Caco-2 (cell line): ENCODE measurements around the gene NAGLU. TPM values are rescaled to one million over a fixed set of nuclear protein-coding genes. Genes with fewer than 3 reads are reported as not detected.

Experiments
- BruUV-seq: library from RNA; stranded (reverse); fragments of 400-500 nt; replicated peaks from 2 replicates; lab custom pipeline; 2021; lab: Mats Ljungman, UMichigan
- CTCF ChIA-PET: fragments of 300-600 bp; sonication (Branson Sonifier 250); formaldehyde crosslinking; loops from one replicate; lab custom pipeline; 2022; ENCODE audit warnings: antibody characterized with exemption; lab: Charles Lee
- POLR2A ChIA-PET: fragments of 300-600 bp; sonication (Branson Sonifier 250); formaldehyde crosslinking; loops from one replicate; lab custom pipeline; 2022; ENCODE audit warnings: antibody characterized with exemption; lab: Charles Lee
- DNase-seq, 2 experiments: peaks; one replicate each; pipeline versions ENCODE4 v3.0.0 to v3.0.0-alpha.2; 2020 to 2022
- H3K27me3 ChIP-seq: replicated peaks from 2 replicates; pipeline ENCODE4 v1.6.0; 2011; ENCODE audit warnings: low read length; ENCODE audit not compliant: control insufficient read depth, insufficient read depth
- H3K36me3 ChIP-seq: 2 replicates; pipeline ENCODE4 v1.5.1; 2011; ENCODE audit warnings: low read length; ENCODE audit not compliant: control insufficient read depth, insufficient read depth
- H3K4me1 ChIP-seq: fragments of 250-450 bp; sonication (Bioruptor Pico); 2 replicates; pipeline ENCODE4 v1.5.1; 2020; ENCODE audit warnings: mild to moderate bottlenecking
- H3K4me3 ChIP-seq: 2 replicates; pipeline ENCODE4 v1.5.1; 2011; ENCODE audit warnings: low read depth, mild to moderate bottlenecking, control low read depth, low read length
- H3K9me3 ChIP-seq: fragments of 250-450 bp; sonication (Bioruptor Pico); 2 replicates; pipeline ENCODE4 v1.5.1; 2020; ENCODE audit warnings: mild to moderate bottlenecking, moderate library complexity
- H3K27ac Mint-ChIP-seq: one replicate; pipeline ENCODE4 v1.8.0; 2022; ENCODE audit warnings: mixed read lengths; ENCODE audit not compliant: unreplicated experiment
- H3K27me3 Mint-ChIP-seq: one replicate; pipeline ENCODE4 v1.8.0; 2022; ENCODE audit warnings: mixed read lengths; ENCODE audit not compliant: insufficient read depth, unreplicated experiment
- H3K36me3 Mint-ChIP-seq: one replicate; pipeline ENCODE4 v1.8.0; 2022; ENCODE audit warnings: mild to moderate bottlenecking, mixed read lengths; ENCODE audit not compliant: insufficient read depth, unreplicated experiment
- H3K4me1 Mint-ChIP-seq: one replicate; pipeline ENCODE4 v1.8.0; 2022; ENCODE audit warnings: low read depth, mixed read lengths; ENCODE audit not compliant: unreplicated experiment
- H3K4me3 Mint-ChIP-seq: one replicate; pipeline ENCODE4 v1.8.0; 2022; ENCODE audit warnings: mild to moderate bottlenecking, moderate library complexity, mixed read lengths; ENCODE audit not compliant: unreplicated experiment
- H3K9me3 Mint-ChIP-seq: one replicate; pipeline ENCODE4 v1.8.0; 2022; ENCODE audit warnings: mixed read lengths; ENCODE audit not compliant: unreplicated experiment
- CTCF ChIP-seq, 2 experiments: fragments of 200-600 bp in 1 of 2; IDR thresholded peaks; 1 replicate in 1 of 2; 2 replicates in 1 of 2; pipeline versions ENCODE4 v1.5.1 to v1.8.0; 2011 to 2022; ENCODE audit warnings: antibody characterized with exemption in 1 of 2, control low read depth in 1 of 2, inconsistent platforms in 1 of 2, low read depth in 1 of 2, low read length in 1 of 2, mild to moderate bottlenecking in 1 of 2, moderate library complexity in 1 of 2; ENCODE audit not compliant: insufficient read depth in 1 of 2, severe bottlenecking in 1 of 2, unreplicated experiment in 1 of 2
- intact Hi-C: fragments of 100-400 bp; cut with micrococcal nuclease; formaldehyde crosslinking; loops from one replicate; pipeline ENCODE4 v1.10.0; 2022; ENCODE audit not compliant: unreplicated experiment
- total RNA-seq: library from RNA; stranded (reverse); gene quantifications from 2 replicates; pipeline ENCODE4 v1.2.3, GENCODE V29; 2022

The NAGLU gene
- total RNA-seq, 1 experiment from 2014 or later, result 28.7 TPM

GRCh38 chr17:42509409-42509808 is 26.6 kb upstream of the NAGLU start:
- Histone ChIP-seq H3K9me3 (no peaks in the 10 kb centered on the region), H3K4me3 (no peak overlapping the region), H3K36me3 (peaks cover 7% of the 10 kb centered on the region), H3K4me1 (no peaks in the 10 kb centered on the region), H3K27me3 (no peaks in the 10 kb centered on the region)
- no peaks in the 10 kb centered on the region for H3K27me3 Mint-ChIP-seq
- intact Hi-C loops, result no loop called here
- POLR2A ChIA-PET, result no interaction called here
- BruUV-seq, result no TSS peak
- no peak overlapping the region for H3K4me3 Mint-ChIP-seq
- DNase-seq, result no peak
- no peak overlapping the region for H3K27ac Mint-ChIP-seq
- H3K36me3 Mint-ChIP-seq, result peaks cover 64% of the 10 kb centered on the region
- CTCF ChIA-PET, result no interaction called here
- no peaks in the 10 kb centered on the region for H3K4me1 Mint-ChIP-seq
- no peak for TF ChIP-seq CTCF (IDR thresholded peaks at IDR 0.05; ENCODE audit: insufficient read depth in 1 of 2, low read depth in 1 of 2, low read length in 1 of 2, severe bottlenecking in 1 of 2, unreplicated experiment in 1 of 2)
- H3K9me3 Mint-ChIP-seq, result no peaks in the 10 kb centered on the region

GRCh38 chr17:42509841-42510240 is 26.2 kb upstream of the NAGLU start:
- POLR2A ChIA-PET, result no interaction called here
- Histone ChIP-seq H3K27me3 (no peaks in the 10 kb centered on the region), H3K4me1 (no peaks in the 10 kb centered on the region), H3K9me3 (no peaks in the 10 kb centered on the region), H3K4me3 (no peak overlapping the region), H3K36me3 (peaks cover 7% of the 10 kb centered on the region)
- H3K4me1 Mint-ChIP-seq, result no peaks in the 10 kb centered on the region
- CTCF ChIA-PET, result no interaction called here
- no peak overlapping the region for H3K27ac Mint-ChIP-seq
- TF ChIP-seq CTCF (IDR thresholded peaks at IDR 0.05; ENCODE audit: insufficient read depth in 1 of 2, low read depth in 1 of 2, low read length in 1 of 2, severe bottlenecking in 1 of 2, unreplicated experiment in 1 of 2), result no peak
- no peaks in the 10 kb centered on the region for H3K9me3 Mint-ChIP-seq
- no peak for DNase-seq
- BruUV-seq, result no TSS peak
- H3K27me3 Mint-ChIP-seq, result no peaks in the 10 kb centered on the region
- H3K36me3 Mint-ChIP-seq, result peaks cover 60% of the 10 kb centered on the region
- intact Hi-C loops, result loop anchor here (10.0 kb wide), 1 partner anchor 45 kb away; no protein-coding TSS in a partner anchor
- H3K4me3 Mint-ChIP-seq, result no peak overlapping the region

GRCh38 chr17:42512246-42512645 is 23.8 kb upstream of the NAGLU start:
- CTCF ChIA-PET, result no interaction called here
- H3K27ac Mint-ChIP-seq, result no peak overlapping the region
- Histone ChIP-seq H3K4me3 (no peak overlapping the region), H3K36me3 (peaks cover 7% of the 10 kb centered on the region), H3K9me3 (no peaks in the 10 kb centered on the region), H3K27me3 (no peaks in the 10 kb centered on the region), H3K4me1 (no peaks in the 10 kb centered on the region)
- H3K9me3 Mint-ChIP-seq, result no peaks in the 10 kb centered on the region
- BruUV-seq, result no TSS peak
- H3K4me3 Mint-ChIP-seq, result no peak overlapping the region
- POLR2A ChIA-PET, result no interaction called here
- DNase-seq, result no peak
- no peaks in the 10 kb centered on the region for H3K27me3 Mint-ChIP-seq
- H3K4me1 Mint-ChIP-seq, result no peaks in the 10 kb centered on the region
- H3K36me3 Mint-ChIP-seq, result peaks cover 42% of the 10 kb centered on the region
- intact Hi-C loops, result loop anchor here (10.0 kb wide), 1 partner anchor 47 kb away; no protein-coding TSS in a partner anchor
- TF ChIP-seq CTCF (IDR thresholded peaks at IDR 0.05; ENCODE audit: insufficient read depth in 1 of 2, low read depth in 1 of 2, low read length in 1 of 2, severe bottlenecking in 1 of 2, unreplicated experiment in 1 of 2), result no peak
